ENCODE data around the gene GID8. TPM values are rescaled to one million over a fixed set of nuclear protein-coding genes. Genes with fewer than 3 reads are reported as not detected.

GID8 gene
- total RNA-seq, 1 donor, result 34.4 TPM

- peaks cover 19% of the 10 kb centered on the region for H3K27me3 ChIP-seq (ENCODE audit: insufficient read depth, low read length)
- no peak overlapping the region for H3K4me2 ChIP-seq (ENCODE audit: insufficient read depth, low read length)
- H3K36me3 ChIP-seq (ENCODE audit: insufficient read depth, low read length), result no peaks in the 10 kb centered on the region
- H3K4me1 ChIP-seq (ENCODE audit: insufficient read depth, low read length), result no peaks in the 10 kb centered on the region
- H3K4me3 ChIP-seq (ENCODE audit: insufficient read depth, low read length), result no peak overlapping the region
- no peak overlapping the region for H2AFZ ChIP-seq (ENCODE audit: low read length)
- TF ChIP-seq CTCF (IDR thresholded peaks at IDR 0.05; ENCODE audit: extremely low read depth, low read depth, low read length), result no peak
- H4K20me1 ChIP-seq (ENCODE audit: insufficient read depth, low read length), result no peaks in the 10 kb centered on the region
- no peaks in the 10 kb centered on the region for H3K9me3 ChIP-seq (ENCODE audit: low read depth, low read length)
- no peaks in the 10 kb centered on the region for H3K79me2 ChIP-seq (ENCODE audit: insufficient read depth, low read length)
- DNase-seq (ENCODE audit: insufficient read length, low spot score, missing footprints), result no peak
- no peak overlapping the region for H3K27ac ChIP-seq (ENCODE audit: low read depth, low read length)
Measured at GRCh38 chr20:62991863-62992262, 53.9 kb downstream of the GID8 start.

GRCh38 chr20:62993856-62994494 is 56.0 kb downstream of the GID8 start:
- no peak for DNase-seq (ENCODE audit: insufficient read length, low spot score, missing footprints)
- Histone ChIP-seq H3K4me2 (ENCODE audit: insufficient read depth, low read length) (no peak overlapping the region), H3K4me3 (ENCODE audit: insufficient read depth, low read length) (no peak overlapping the region), H3K36me3 (ENCODE audit: insufficient read depth, low read length) (no peaks in the 10 kb centered on the region), H2AFZ (ENCODE audit: low read length) (no peak overlapping the region), H3K79me2 (ENCODE audit: insufficient read depth, low read length) (no peaks in the 10 kb centered on the region), H3K9me3 (ENCODE audit: low read depth, low read length) (no peaks in the 10 kb centered on the region), H3K27ac (ENCODE audit: low read depth, low read length) (no peak overlapping the region), H3K4me1 (ENCODE audit: insufficient read depth, low read length) (no peaks in the 10 kb centered on the region), H3K27me3 (ENCODE audit: insufficient read depth, low read length) (peaks cover 21% of the 10 kb centered on the region), H4K20me1 (ENCODE audit: insufficient read depth, low read length) (no peaks in the 10 kb centered on the region)
- no peak for TF ChIP-seq CTCF (IDR thresholded peaks at IDR 0.05; ENCODE audit: extremely low read depth, low read depth, low read length)

- Histone ChIP-seq H3K4me3 (ENCODE audit: insufficient read depth, low read length) (no peak overlapping the region), H3K4me2 (ENCODE audit: insufficient read depth, low read length) (no peak overlapping the region), H3K27me3 (ENCODE audit: insufficient read depth, low read length) (peaks cover 25% of the 10 kb centered on the region), H2AFZ (ENCODE audit: low read length) (no peak overlapping the region), H4K20me1 (ENCODE audit: insufficient read depth, low read length) (no peaks in the 10 kb centered on the region), H3K79me2 (ENCODE audit: insufficient read depth, low read length) (no peaks in the 10 kb centered on the region), H3K4me1 (ENCODE audit: insufficient read depth, low read length) (no peaks in the 10 kb centered on the region), H3K36me3 (ENCODE audit: insufficient read depth, low read length) (no peaks in the 10 kb centered on the region), H3K9me3 (ENCODE audit: low read depth, low read length) (no peaks in the 10 kb centered on the region), H3K27ac (ENCODE audit: low read depth, low read length) (no peak overlapping the region)
- DNase-seq (ENCODE audit: insufficient read length, low spot score, missing footprints), result no peak
- TF ChIP-seq CTCF (IDR thresholded peaks at IDR 0.05; ENCODE audit: extremely low read depth, low read depth, low read length), result no peak
Measured at GRCh38 chr20:62994869-62995281, 56.9 kb downstream of the GID8 start.

GRCh38 chr20:62995481-62995880 is 57.5 kb downstream of the GID8 start:
- Histone ChIP-seq H3K4me2 (ENCODE audit: insufficient read depth, low read length) (no peak overlapping the region), H3K36me3 (ENCODE audit: insufficient read depth, low read length) (no peaks in the 10 kb centered on the region), H4K20me1 (ENCODE audit: insufficient read depth, low read length) (no peaks in the 10 kb centered on the region), H2AFZ (ENCODE audit: low read length) (no peak overlapping the region), H3K4me3 (ENCODE audit: insufficient read depth, low read length) (no peak overlapping the region), H3K27ac (ENCODE audit: low read depth, low read length) (no peak overlapping the region), H3K9me3 (ENCODE audit: low read depth, low read length) (no peaks in the 10 kb centered on the region), H3K27me3 (ENCODE audit: insufficient read depth, low read length) (peaks cover 31% of the 10 kb centered on the region), H3K79me2 (ENCODE audit: insufficient read depth, low read length) (no peaks in the 10 kb centered on the region), H3K4me1 (ENCODE audit: insufficient read depth, low read length) (no peaks in the 10 kb centered on the region)
- no peak for DNase-seq (ENCODE audit: insufficient read length, low spot score, missing footprints)
- no peak for TF ChIP-seq CTCF (IDR thresholded peaks at IDR 0.05; ENCODE audit: extremely low read depth, low read depth, low read length)

All from osteoblast (primary cell).